Activated CD8-positive, alpha-beta memory T cell treated with anti-CD3 and anti-CD28 coated beads for 36 hours (primary cell): ENCODE results near the gene EPB41L2. TPM values are rescaled to one million over a fixed set of nuclear protein-coding genes. Genes with fewer than 3 reads are reported as not detected.
"Not testable (repeated sequence)": the region's sequence is repeated elsewhere in the genome, so short reads cannot be mapped to it uniquely, and the experiment has no call there.

Experiments
- CTCF ChIA-PET: fragments of 350-600 bp; sonication (Branson Sonifier 250); formaldehyde crosslinking; loops from one replicate; lab custom pipeline; 2021; ENCODE audit warnings: antibody characterized with exemption; lab: Charles Lee
- POLR2A ChIA-PET: fragments of 350-600 bp; sonication (Branson Sonifier 250); formaldehyde crosslinking; loops from one replicate; lab custom pipeline; 2021; ENCODE audit warnings: antibody characterized with exemption; lab: Charles Lee
- total RNA-seq, 2 experiments: library from RNA; stranded (reverse); gene quantifications; one replicate each; pipeline ENCODE4 v1.2.3, GENCODE V29; 2021

EPB41L2 gene
- total RNA-seq, 2 experiments from 2014 or later: 34.3 to 40.4 TPM

DNA sequence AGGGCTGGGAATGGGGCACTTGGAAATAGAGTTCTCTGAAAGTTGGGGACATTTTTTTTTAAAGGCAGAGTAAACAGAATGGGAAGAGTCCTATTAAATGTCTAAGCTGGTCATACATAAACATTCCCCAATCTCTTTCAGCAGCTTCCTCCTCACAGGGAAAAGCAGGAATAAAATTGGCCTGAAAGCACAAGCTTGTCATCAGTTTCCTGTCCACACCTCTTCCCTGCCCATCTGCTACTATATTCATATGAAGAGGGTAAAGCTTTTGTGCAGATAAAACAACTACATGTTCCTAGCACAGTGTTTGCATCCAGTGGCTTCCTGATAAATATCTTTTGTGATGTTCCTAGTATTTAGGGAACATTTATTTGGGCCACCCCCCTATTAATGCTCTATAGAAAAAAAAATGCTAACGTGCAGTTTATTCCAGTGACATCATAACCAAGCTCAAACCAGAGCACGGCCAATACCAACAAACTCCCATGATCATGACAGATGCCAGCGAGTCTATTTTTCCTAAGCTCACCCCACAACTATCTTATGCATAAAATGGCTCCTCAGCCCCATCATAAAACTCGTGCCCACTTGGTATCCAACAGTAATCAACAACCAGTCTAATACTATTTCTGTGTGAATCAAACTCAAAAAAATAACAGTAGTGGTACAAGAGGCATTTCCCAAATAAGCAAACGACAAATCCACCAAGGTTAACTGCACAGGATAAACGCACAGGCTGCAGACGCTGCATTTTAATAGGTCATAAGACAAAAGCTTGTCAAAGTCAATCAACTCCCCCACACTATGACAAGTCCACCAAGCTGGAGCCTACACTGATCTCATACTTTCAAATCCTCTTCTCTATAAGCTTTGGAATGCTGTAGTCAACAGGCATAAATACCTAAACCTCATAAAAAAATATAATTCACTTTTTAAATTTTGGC is 95.3 kb downstream of the EPB41L2 start:
- CTCF ChIA-PET: no interaction called here
- POLR2A ChIA-PET: no interaction called here

DNA sequence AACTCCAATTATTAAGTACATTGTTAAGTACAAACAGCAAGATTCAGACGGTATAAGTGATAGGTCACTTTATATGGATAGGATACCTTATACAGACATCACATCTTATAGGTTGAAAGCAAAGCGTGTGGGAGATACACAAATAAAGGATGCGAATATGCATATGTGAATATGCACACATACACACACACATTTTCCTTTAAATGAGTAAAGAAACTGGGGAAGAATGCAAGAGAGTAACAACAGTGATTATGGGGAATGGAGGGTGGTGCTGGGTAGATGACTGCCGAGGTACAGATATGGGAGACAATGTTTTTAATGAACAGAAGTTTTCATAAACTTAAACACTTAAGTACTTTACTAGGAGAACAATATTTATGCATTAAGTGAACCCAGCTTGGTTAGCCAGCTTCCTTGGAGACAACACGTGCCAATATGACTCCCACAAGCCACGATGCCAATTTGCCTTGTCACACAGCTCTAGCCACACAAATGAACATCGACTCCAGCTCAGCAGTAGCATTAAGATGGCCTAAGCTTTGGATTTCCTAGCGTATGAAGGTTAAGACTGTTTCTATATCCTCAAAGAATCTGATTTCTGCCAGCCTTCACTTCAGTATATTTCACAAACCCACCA is 96.6 kb downstream of the EPB41L2 start:
- POLR2A ChIA-PET: no interaction called here
- CTCF ChIA-PET: no interaction called here

DNA sequence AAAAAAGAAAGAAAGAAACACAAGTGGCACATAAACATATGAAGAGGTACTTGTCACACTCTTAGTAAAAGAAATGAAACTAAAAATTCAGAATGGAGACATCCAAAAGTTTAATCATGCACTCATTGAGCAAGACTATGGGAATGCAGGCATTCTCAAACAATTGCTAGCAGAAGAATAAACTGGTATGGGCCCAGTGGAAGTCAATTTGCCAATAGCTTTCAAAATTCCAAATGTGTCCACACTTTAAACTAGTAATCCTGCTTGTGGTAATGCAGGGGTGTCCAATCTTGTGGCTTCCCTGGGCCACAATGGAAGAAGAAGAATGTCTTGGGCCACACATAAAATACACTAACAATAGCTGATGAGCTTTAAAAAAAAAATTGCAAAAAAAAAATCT is 97.4 kb downstream of the EPB41L2 start:
- ChIA-PET POLR2A (no interaction called here), CTCF (no interaction called here)

DNA sequence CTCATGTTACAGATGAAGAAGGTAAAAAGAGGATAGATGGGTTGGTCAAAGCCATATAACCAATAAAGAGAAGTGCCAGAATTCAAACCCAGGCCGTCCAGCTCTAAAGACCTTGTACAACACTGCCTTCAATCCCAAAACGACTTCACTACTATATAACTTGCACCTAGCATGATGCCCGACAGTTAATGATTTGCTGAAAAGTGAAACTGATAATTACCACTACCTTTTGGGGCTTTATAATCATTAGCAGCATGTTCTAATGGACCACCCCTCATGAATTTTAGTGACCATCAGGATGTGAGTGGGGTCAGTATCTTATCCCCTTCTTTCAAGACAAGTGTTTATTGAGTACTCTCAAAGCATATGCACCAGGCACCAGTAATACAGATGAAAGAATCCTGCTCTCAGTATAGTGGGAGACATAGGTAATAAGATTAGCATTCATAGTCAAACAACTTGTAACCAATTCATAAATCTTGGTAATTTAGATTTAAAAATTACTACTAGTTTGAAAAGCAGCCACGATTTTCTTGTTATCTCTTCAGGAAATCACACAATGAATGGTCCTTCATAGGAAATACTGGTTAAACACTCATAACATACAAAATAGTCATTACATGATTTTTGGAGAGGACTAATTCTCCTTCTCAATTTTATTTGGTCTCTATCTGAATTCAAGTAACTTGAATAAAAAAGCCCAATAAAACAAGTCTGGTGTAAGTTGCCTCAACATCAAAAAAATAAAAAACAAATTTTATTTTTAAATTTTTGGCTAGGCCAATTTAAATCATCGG is 98.0 kb downstream of the EPB41L2 start:
- POLR2A ChIA-PET: no interaction called here
- CTCF ChIA-PET: no interaction called here

DNA sequence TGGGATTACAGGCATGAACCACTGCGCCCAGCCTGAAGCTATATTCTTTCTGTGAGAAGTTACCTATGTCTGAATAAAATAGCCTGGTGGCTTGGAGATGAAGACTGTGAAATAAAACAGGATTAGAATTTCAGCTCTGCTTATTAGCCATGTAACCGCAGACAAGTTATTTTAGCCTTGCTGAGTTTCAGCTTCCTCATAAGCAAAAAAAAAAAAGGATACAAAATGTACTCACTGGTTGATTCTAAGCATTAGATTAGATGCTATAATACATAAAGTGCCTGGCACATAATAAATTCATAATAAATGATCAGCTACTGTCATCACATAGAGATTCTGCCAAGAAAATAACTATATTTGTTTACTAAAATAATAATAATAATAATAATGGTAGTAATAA is 98.8 kb downstream of the EPB41L2 start:
- ChIA-PET CTCF (no interaction called here), POLR2A (no interaction called here)

DNA sequence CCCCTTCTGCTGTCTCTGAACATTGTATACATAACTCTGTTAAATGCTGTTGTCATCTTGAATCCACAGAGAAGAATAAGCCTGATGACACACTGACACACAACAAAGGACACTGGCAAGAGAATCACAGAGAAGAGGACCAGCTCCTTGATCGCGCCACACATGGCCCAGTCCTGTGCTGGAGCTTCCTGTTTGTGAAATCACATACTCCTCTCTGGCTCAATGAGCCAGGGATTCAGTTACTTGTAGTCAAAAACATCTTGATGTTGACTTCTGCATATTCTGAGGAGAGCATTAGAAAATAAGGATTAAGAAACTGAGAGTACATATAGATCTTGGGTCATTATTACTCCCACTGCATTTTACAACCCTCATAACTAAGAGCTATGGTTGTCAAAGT is 100.1 kb downstream of the EPB41L2 start:
- ChIA-PET CTCF (no interaction called here), POLR2A (no interaction called here)

DNA sequence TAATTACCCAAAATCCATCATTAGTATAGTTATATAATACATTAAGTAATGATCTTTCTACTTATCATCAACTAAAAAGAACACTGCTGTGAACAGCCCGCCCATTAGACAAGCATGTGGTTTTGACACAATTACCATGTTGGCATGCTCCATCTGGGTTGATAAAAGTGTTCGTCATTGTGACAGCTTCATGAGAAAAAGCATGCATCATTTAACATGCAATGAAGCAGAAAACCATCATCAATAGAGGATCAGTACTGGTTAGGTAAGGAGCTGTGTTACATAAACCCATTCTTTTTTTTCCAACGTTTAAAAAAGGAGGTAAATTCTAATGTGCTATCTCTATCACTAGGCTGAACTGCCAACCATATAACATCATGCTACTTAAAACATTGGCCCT is 101.9 kb downstream of the EPB41L2 start:
- POLR2A ChIA-PET: interaction anchor here (0.6 kb wide), 1 partner anchor 68 kb away, joined by 10 read pairs; no protein-coding TSS in a partner anchor
- CTCF ChIA-PET: no interaction called here

DNA sequence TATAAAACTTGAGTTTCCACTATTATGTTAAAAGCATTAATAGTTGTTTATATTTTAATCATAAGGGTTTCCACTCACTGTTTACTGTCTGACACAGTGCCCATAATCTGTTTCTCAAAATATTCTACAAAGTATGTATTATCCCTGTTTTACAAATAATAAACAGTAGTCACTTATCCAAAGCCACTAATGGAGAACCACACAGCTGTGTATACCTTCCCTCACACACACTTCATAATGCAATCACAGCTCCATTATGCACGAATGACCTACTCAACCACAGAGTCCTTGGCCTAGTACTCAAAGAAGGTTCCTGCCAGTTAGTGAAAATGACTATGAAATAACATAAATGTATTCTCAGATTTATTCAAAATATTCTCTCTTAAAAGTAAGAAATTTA is 103.1 kb downstream of the EPB41L2 start:
- POLR2A ChIA-PET: no interaction called here
- CTCF ChIA-PET: no interaction called here

DNA sequence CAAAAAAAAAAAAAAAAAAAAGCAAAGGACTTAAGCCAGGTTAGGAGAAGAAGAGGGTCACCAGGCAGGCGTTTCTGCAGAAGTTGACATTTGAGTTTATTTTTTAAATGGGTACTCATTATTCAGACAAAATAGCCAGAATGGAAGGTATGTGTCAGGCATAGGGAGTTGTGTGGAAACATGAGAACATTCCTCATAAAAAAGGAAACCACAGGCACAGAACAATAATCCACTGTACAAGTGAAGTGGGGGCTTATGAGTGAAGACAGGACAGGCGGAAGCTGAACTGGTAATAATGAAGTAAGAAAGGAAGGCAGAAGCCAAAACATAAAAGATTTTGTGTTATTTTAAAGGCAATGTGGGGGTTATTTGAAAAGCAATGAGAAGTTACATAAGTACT is 104.6 kb downstream of the EPB41L2 start:
- ChIA-PET CTCF (no interaction called here), POLR2A (no interaction called here)

DNA sequence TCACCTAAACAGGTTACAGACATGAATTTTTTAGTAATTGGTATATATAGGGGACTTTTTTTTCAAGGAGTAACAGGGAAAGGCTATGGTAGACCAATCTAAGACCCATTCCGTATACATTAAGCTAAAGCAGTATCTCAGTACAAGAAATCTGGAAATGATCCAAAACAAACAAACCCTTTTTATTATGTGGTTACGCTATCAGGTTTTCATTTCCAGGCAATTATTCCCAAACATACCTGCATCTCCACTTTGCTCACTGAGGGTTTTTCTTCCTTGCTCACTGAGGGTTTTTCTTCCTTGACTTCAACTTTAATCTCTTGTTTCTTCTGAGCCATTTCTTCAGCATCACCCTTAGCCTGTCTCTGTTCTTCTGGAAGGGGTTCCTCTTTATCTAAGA is 107.3 kb downstream of the EPB41L2 start:
- CTCF ChIA-PET: no interaction called here
- POLR2A ChIA-PET: no interaction called here

DNA sequence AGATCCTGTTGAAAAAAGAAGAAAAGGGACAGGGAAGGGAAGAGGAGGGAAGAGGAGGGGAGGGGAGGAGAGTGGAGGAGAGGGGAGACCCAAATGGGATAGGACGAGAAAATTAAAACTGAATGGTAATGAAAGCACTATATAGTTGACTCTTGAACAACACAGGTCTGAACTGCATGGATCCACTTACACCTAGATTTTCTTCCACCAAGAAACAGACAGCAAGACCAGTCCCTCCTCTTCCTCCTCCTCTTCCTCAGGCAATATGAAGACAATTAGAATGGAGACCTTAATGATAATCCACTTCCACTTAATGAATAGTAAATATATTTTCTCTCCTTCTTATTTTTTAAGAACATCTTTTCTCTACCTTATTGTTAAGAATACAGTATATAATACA is 113.5 kb downstream of the EPB41L2 start:
- ChIA-PET POLR2A (no interaction called here), CTCF (no interaction called here)

DNA sequence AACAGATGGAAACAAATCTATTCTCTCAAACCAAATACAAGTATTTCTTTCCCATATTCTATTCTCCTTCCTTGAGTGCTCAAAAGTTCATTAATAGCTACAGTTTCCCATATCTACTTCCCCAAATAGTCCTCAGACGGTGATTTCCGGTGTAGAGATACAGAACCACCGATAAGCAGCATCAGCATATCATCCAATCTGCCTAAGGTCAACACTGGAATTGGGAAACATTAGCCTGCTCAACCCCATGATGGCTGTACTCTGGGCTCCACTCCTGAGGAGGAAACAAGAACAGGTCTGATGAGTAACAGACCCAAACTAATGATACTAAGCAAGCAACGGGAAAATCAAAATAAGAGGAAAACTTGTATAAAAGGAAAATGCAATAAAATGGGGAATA is 115.6 kb downstream of the EPB41L2 start:
- ChIA-PET POLR2A (no interaction called here), CTCF (no interaction called here)

DNA sequence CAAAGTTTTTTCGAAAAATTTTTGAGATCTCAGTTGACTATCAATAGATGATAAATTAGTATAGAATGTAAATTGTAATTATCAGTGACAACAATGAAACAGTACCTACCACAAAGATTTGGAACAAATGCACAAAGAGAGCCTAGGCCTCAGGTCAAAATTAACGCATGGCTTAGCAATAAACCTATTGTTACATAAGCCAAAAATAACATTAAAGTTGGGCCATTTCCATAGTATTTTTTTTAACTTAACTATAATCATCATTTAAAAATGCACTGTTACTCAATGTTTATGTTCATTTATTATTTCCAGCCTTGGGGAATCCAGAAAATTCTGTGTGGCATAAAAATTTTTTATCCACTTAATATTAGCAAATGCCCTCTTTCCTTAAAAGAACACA is 117.0 kb downstream of the EPB41L2 start:
- ChIA-PET POLR2A (no interaction called here), CTCF (no interaction called here)

DNA sequence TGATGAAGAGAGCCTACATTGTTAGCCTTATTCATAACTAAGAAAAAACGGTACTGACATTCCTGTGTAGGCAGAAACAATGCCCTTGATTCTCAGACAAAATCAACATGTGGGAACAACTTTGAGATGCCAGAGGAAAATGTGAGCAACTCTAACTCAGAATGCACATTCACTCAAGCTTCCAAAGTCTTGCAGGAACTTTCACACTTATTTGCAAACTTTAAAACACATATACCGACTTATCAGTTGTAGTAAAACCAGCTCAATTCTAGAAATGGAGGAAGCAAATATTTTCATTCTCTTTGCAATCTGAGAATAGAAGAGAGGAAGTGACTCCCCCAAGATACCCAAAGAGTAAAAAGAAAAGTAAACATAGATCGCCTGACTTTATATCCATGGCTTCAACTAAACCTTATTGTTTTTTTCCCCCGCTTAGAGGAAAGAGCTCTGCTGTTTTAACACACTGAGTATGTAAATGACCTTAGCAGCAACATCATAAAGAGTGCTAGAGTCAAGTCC is 117.6 kb downstream of the EPB41L2 start:
- CTCF ChIA-PET: no interaction called here
- POLR2A ChIA-PET: no interaction called here

DNA sequence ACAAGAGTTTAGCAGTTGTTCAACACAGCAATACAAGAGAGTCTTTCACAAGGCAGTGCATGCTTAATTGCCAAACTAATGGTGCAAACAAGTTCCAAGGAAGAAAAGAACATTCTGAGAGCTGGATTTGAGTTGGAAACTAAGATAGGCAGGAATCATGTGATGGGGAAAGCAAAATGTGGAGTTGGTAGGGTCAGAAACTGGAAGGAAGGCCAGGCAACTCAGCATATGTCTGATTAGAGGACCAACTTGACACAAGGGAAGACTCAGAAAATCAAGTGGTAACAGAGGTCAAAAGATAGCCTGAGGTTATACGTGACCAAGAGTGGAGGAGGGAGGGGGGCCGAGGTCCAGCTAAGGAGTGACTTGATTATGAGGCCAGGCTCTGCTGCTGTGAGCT is 118.6 kb downstream of the EPB41L2 start:
- ChIA-PET CTCF (no interaction called here), POLR2A (no interaction called here)

DNA sequence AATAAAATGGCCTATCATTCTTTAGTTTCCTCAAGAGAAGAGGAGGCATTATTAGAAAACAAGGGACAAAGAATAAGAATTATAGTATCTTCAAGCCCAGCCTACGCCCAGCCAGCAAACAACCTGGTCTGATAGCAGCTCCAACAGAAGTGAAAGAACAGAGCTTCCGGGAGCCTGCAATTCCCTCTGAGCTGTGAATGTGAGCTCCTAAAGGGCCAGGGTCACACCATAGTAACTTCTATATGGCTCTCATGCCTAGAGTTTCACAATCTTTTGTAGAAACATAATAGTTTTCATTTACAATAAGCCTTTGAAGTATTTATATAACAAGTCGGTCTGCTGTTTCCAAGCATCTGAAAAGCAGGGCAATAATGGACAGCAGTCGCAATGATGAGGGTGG is 119.3 kb downstream of the EPB41L2 start:
- CTCF ChIA-PET: no interaction called here
- POLR2A ChIA-PET: no interaction called here

DNA sequence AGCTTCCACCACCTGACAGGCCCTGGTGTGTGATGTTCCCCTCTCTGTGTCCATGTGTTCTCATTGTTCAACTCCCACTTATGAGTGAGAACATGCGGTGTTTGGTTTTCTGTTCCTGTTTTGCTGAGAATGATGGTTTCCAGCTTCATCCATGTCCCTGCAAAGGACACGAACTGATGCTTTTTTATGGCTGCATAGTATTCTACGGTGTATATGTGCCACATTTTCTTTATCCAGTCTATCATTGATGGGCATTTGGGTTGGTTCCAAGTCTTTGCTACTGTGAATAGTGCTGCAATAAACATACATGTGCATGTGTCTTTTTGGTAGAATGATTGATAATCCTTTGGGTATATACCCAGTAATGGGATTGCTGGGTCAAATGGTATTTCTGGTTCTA is 120.3 kb downstream of the EPB41L2 start:
- POLR2A ChIA-PET, CTCF ChIA-PET: not testable (repeated sequence)

DNA sequence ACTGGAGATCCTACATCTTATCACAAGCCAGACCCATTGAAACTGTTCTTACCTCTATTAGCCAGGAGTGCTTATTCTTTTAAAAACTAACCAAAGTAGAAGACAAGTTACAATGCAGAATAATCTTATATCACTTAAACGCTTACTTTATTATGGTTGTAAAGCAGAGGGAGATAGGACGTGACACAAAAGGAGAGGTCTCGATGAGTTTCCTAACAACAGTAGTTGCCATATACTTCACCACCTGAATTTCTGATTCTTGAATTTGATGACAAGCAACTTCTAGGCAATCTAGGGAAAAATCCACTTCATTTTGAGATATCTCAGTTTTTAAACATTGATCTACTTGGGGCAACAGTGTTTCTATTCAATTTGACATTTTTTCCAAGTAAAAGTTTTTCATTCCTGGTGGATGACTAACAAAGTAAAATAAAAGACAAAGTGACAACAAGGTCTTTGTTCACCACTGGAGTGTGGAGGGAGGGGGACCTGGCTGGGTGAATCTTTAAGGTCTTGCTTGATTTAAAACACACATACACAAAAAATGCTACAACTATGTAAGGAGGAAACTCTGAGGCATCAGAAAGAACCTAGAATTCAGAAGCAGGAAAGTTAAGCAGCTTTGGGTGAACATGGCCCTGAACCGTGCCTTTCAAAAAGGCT is 125.0 kb downstream of the EPB41L2 start:
- CTCF ChIA-PET: no interaction called here

DNA sequence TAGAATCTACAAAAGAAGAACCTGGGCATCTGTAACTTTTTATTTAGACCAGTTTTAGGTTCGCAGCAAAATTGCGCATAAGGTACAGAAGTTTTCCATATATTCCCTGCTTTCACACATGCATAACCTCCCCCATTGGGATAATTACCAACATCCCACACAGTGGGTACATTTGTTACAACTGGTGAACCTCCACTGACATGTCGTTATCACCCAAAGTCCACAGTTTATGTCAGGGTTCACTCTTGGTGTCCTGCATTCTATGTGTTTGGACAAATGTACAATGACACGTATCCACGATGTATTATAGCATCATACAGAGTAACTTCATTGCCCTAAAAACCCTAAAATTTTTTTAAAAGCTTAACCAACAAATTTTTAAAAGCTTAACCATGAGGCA is 126.1 kb downstream of the EPB41L2 start:
- CTCF ChIA-PET: no interaction called here
- POLR2A ChIA-PET: no interaction called here

More for the DNA sequence above, 125.0 kb downstream of the EPB41L2 start:
- POLR2A ChIA-PET: no interaction called here
